ENCODE results near the gene GMDS. TPM values are rescaled to one million over a fixed set of nuclear protein-coding genes. Genes with fewer than 3 reads are reported as not detected.

GMDS gene
- total and polyA plus RNA-seq, 2 experiments from 2014 or later = 30.1 to 36.5 TPM

DNA sequence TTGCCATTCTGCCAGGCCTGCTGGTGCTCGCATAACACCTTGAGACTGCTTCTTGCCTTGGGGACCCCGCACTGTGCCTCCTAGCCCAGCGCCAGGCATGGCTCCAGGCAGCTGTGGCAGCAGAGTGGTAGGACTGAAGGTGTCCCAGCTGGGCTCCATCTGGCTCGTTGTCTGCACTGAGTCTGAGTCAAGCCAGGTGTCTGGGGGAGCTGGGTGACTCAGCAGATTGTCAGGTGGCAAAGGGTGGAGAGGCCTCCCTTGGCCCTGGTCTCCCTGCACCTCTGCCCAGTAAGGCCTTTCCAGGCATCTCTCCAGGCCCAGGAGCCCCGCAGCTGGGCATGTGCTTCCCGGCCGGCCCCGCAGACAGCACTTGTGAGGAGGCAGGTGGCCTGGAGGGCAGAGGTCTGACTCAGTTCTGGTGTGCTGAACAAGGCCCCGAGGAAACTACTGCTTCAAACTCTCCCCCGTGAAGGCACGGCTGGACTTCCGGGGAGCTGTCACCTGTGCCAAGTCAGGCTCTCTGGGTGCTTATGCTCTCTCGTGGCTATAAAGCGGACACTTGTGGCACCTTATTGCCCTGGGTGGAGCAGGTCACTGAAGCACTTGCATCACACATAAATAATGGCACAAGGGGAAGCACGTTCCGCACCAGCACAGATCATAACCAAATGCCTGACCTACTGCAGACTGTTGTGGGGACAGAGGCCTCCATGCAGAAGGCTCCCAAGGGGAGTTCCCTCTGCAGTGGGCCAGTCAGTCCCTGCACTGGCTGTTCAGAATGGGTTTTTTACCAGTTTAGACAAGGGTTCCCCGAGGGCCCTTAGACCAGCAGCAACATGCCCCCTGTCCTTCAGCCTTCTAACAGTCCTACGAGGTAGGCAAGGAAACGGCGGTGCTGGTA, 608.2 kb downstream of the GMDS start:
- no peak for ATAC-seq
- DNase-seq (ENCODE audit: low spot score) = no peak
- H3K4me1 Mint-ChIP-seq = peaks cover 8% of the 10 kb centered on the region; the same call in 1 of the 3 replicates

DNA sequence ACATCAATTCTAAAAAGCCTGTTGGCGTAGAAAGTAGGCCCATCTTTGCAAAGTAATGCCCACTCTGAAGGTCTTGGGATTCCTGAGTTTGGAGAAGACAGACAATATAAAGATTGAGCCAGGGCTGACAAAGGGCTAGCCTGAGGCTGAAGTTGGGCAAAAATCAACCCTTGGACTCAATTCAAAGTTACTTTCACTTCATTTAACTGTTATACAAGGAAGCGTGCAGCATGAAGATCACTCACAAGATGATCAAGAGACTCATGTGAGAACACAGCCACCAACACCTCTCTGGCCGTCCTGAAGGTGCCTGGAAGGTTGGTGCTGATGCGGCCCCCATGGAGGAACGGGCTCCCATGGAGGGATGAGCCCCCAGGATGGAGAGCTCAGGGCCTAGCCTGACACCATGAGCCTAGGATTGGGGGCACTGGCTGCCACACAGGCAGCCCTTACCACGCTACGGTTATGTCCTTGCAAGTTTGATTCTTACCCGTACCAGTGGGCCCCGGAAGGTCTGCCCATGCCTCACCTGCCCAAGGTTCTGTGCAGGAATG, 609.1 kb downstream of the GMDS start:
- Histone ChIP-seq H3K4me3 (no peak overlapping the region), H3K4me2 (no peak overlapping the region), H3K27me3 (ENCODE audit: insufficient read depth) (no peaks in the 10 kb centered on the region), H4K20me1 (replicated peaks; ENCODE audit: insufficient read depth) (no peaks in the 10 kb centered on the region), H3K27ac (ENCODE audit: low read depth) (no peak overlapping the region), H2AFZ (no peak overlapping the region), H3F3A (replicated peaks; ENCODE audit: low read depth) (no peaks in the 10 kb centered on the region), H3K4me1 (ENCODE audit: insufficient read depth) (no peaks in the 10 kb centered on the region), H3K36me3 (ENCODE audit: insufficient read depth) (no peaks in the 10 kb centered on the region), H3K79me2 (replicated peaks; ENCODE audit: insufficient read depth) (no peaks in the 10 kb centered on the region), H3K9me2 (ENCODE audit: insufficient read depth) (no peaks in the 10 kb centered on the region)
- TF ChIP-seq JUNB (IDR thresholded peaks at IDR 0.05; ENCODE audit: unreplicated experiment) (no peak), CTCF (conservative IDR thresholded peaks at IDR 0.05; ENCODE audit: low read depth in 2 of 2) (no peak), ZNF331 (CRISPR knock-in tag; IDR thresholded peaks at IDR 0.05; ENCODE audit: low read depth) (no peak), NANOG (IDR thresholded peaks at IDR 0.05; ENCODE audit: borderline replicate concordance) (no peak), CREB1 (CRISPR knock-in tag; IDR thresholded peaks at IDR 0.05; ENCODE audit: low read depth) (no peak), POLR2AphosphoS5 (IDR thresholded peaks at IDR 0.05; ENCODE audit: low read depth) (no peak), EZH2phosphoT487 (IDR thresholded peaks at IDR 0.05; ENCODE audit: unreplicated experiment) (no peak), ZNF114 (CRISPR knock-in tag; IDR thresholded peaks at IDR 0.05) (no peak)
- Mint-ChIP-seq H3K27ac (no peak overlapping the region), H3K4me1 (peaks cover 5% of the 10 kb centered on the region; the same call in 1 of the 3 replicates), H3K9me3 (no peaks in the 10 kb centered on the region; the same call in 2 of the 3 replicates), H3K4me3 (no peak overlapping the region), H3K27me3 (ENCODE audit: insufficient read depth, low read depth, poor library complexity) (peaks cover 15% of the 10 kb centered on the region), H3K36me3 (ENCODE audit: low read depth) (no peaks in the 10 kb centered on the region; the same call in 2 of the 3 replicates)
- DNase-seq (ENCODE audit: low spot score) (no peak), ATAC-seq (no peak)

More for the DNA sequence above, 608.2 kb downstream of the GMDS start:
- Histone ChIP-seq H3K27ac (ENCODE audit: low read depth) (no peak overlapping the region), H3F3A (replicated peaks; ENCODE audit: low read depth) (no peaks in the 10 kb centered on the region), H3K4me3 (no peak overlapping the region), H2AFZ (no peak overlapping the region), H3K27me3 (ENCODE audit: insufficient read depth) (no peaks in the 10 kb centered on the region), H3K4me2 (no peak overlapping the region), H3K9me2 (ENCODE audit: insufficient read depth) (no peaks in the 10 kb centered on the region), H3K79me2 (replicated peaks; ENCODE audit: insufficient read depth) (no peaks in the 10 kb centered on the region), H3K36me3 (ENCODE audit: insufficient read depth) (no peaks in the 10 kb centered on the region), H3K4me1 (ENCODE audit: insufficient read depth) (no peaks in the 10 kb centered on the region), H4K20me1 (replicated peaks; ENCODE audit: insufficient read depth) (no peaks in the 10 kb centered on the region)
- Mint-ChIP-seq H3K27me3 (ENCODE audit: insufficient read depth, low read depth, poor library complexity) (peaks cover 17% of the 10 kb centered on the region), H3K9me3 (no peaks in the 10 kb centered on the region; the same call in 2 of the 3 replicates), H3K36me3 (ENCODE audit: low read depth) (no peaks in the 10 kb centered on the region; the same call in 2 of the 3 replicates), H3K27ac (no peak overlapping the region), H3K4me3 (no peak overlapping the region)
- TF ChIP-seq JUNB (IDR thresholded peaks at IDR 0.05; ENCODE audit: unreplicated experiment) = no peak
- TF ChIP-seq EZH2 (IDR thresholded peaks at IDR 0.05; ENCODE audit: low read depth, unreplicated experiment) = no peak
- no peak for TF ChIP-seq STAT1 (IDR thresholded peaks at IDR 0.05; ENCODE audit: unreplicated experiment)
- no peak for TF ChIP-seq CREB1 (CRISPR knock-in tag; IDR thresholded peaks at IDR 0.05; ENCODE audit: low read depth)
- TF ChIP-seq ZNF331 (CRISPR knock-in tag; IDR thresholded peaks at IDR 0.05; ENCODE audit: low read depth) = no peak
- TF ChIP-seq EZH2phosphoT487 (IDR thresholded peaks at IDR 0.05; ENCODE audit: unreplicated experiment) = no peak
- TF ChIP-seq, protein P1, sequence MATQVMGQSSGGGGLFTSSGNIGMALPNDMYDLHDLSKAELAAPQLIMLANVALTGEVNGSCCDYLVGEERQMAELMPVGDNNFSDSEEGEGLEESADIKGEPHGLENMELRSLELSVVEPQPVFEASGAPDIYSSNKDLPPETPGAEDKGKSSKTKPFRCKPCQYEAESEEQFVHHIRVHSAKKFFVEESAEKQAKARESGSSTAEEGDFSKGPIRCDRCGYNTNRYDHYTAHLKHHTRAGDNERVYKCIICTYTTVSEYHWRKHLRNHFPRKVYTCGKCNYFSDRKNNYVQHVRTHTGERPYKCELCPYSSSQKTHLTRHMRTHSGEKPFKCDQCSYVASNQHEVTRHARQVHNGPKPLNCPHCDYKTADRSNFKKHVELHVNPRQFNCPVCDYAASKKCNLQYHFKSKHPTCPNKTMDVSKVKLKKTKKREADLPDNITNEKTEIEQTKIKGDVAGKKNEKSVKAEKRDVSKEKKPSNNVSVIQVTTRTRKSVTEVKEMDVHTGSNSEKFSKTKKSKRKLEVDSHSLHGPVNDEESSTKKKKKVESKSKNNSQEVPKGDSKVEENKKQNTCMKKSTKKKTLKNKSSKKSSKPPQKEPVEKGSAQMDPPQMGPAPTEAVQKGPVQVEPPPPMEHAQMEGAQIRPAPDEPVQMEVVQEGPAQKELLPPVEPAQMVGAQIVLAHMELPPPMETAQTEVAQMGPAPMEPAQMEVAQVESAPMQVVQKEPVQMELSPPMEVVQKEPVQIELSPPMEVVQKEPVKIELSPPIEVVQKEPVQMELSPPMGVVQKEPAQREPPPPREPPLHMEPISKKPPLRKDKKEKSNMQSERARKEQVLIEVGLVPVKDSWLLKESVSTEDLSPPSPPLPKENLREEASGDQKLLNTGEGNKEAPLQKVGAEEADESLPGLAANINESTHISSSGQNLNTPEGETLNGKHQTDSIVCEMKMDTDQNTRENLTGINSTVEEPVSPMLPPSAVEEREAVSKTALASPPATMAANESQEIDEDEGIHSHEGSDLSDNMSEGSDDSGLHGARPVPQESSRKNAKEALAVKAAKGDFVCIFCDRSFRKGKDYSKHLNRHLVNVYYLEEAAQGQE (IDR thresholded peaks at IDR 0.05; ENCODE audit: unreplicated experiment) = no peak
- TF ChIP-seq ZNF114 (CRISPR knock-in tag; IDR thresholded peaks at IDR 0.05) = no peak
- TF ChIP-seq NANOG (IDR thresholded peaks at IDR 0.05; ENCODE audit: borderline replicate concordance) = no peak
